NT2/D1 (cell line): Measurements from ENCODE around the gene ABCA2.
A peak's percentile ranks its signal among the peaks of the same experiment; 100 is the strongest.

Experiments
- DNase-seq: peaks from one replicate; pipeline ENCODE4 v3.0.0-alpha.2; 2011; ENCODE audit warnings: low read depth, low spot score
- H3K27me3 ChIP-seq: 2 replicates; pipeline ENCODE4 v1.6.0; 2011; ENCODE audit warnings: mild to moderate bottlenecking; ENCODE audit not compliant: insufficient read length, insufficient read depth
- H3K36me3 ChIP-seq: 2 replicates; pipeline ENCODE4 v1.6.1; 2011; ENCODE audit warnings: mild to moderate bottlenecking, low read length, mixed read lengths; ENCODE audit not compliant: insufficient read depth, insufficient read length
- H3K4me1 ChIP-seq: 2 replicates; pipeline ENCODE4 v1.5.1; 2011; ENCODE audit not compliant: insufficient read depth, insufficient read length
- H3K4me3 ChIP-seq: 2 replicates; pipeline ENCODE4 v1.5.1; 2011; ENCODE audit warnings: low read depth; ENCODE audit not compliant: insufficient read length
- H3K9ac ChIP-seq: 2 replicates; pipeline ENCODE4 v1.6.0; 2011; ENCODE audit warnings: low read depth; ENCODE audit not compliant: insufficient read length
- H3K9me3 ChIP-seq: 2 replicates; pipeline ENCODE4 v1.5.1; 2011; ENCODE audit warnings: mild to moderate bottlenecking, low read length; ENCODE audit not compliant: insufficient read depth
- SUZ12 ChIP-seq: IDR thresholded peaks from 2 replicates; pipeline ENCODE4 v1.6.1; 2011; ENCODE audit not compliant: insufficient read length, insufficient read depth; ENCODE audit errors: extremely low read depth
- YY1 ChIP-seq: IDR thresholded peaks from 2 replicates; pipeline ENCODE4 v1.6.1; 2011; ENCODE audit not compliant: insufficient read length, insufficient read depth
- ZNF274 ChIP-seq: IDR thresholded peaks from 2 replicates; pipeline ENCODE4 v1.6.1; 2011; ENCODE audit warnings: mild to moderate bottlenecking, low read depth, low read length

The ABCA2 gene

DNA sequence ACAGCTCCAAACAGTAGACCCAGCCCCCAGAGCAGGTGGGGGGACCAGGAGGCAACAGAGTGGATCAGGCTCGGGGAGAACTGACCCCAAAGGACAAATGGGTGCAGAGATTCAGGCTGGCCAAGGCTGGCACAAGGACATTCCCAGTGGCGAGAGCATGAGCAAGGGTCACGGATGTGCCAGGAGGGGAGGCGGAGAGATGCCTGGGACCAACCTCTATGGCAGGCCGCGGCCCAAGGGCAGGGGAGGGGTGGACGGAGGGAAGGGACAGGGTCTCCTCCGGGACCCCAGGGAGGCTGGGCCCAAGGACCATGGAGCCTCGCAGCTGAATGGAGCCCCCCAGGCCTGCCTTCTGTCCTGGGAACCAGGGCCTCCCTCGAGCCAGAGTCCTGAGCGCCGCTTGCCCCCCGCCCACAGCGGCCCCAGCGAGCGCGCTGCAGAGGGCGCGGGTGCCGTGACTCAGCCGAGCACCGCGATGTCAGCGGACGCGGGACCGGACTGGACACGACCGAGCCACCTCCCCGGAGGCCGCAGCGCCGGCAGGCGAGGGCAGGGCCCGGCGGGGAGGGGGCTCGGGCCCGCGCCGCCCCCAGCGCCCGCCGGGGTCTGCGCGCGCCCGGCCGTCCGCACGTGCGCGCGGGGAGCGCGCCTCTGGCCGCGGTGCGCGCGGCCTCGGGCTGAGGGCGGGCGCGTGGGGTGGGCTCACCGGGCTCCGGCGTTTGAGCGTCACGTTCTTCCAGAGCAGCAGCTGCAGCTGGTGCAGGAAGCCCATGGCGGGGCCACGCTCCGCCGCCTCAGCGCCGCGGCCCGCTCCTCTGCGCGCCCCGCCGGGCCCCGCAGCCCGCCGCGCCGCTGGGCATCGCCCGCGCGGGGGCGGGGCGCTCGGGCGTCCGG, at the start of gene ABCA2:
ABCA2 (minus strand) TSS at position 869 of the 894 bp plus-strand sequence; CDS start at position 772, 97 bp downstream.
- Histone ChIP-seq H3K4me3 (peak within 1 kb of the TSS; percentile 45), H3K36me3 (no peaks in the 10 kb centered on the region), H3K9ac (peak within 1 kb of the TSS; percentile 75), H3K4me1 (peaks cover 45% of the 10 kb centered on the region), H3K9me3 (no peaks in the 10 kb centered on the region), H3K27me3 (peaks cover 34% of the 10 kb centered on the region)
- TF ChIP-seq YY1: no peak
- TF ChIP-seq SUZ12: peak; percentile 15
- TF ChIP-seq ZNF274: no peak
- no peak for DNase-seq

GRCh38 chr9:137077010-137077747, 49.1 kb upstream of the ABCA2 start, which contains the start of gene UAP1L1:
Gene UAP1L1, plus strand, starts transcription at chr9:137077517. Its CDS starts 16 bp downstream, at chr9:137077533.
- peaks cover 12% of the 10 kb centered on the region for H3K27me3 ChIP-seq
- H3K9ac ChIP-seq: peak within 1 kb of the TSS; percentile 90
- DNase-seq: no peak
- no peaks in the 10 kb centered on the region for H3K9me3 ChIP-seq
- peak within 1 kb of the TSS; percentile 78 for H3K4me3 ChIP-seq
- H3K4me1 ChIP-seq: peaks cover 12% of the 10 kb centered on the region
- peaks cover 26% of the 10 kb centered on the region for H3K36me3 ChIP-seq
- TF ChIP-seq ZNF274 (no peak), SUZ12 (no peak), YY1 (no peak)

DNA sequence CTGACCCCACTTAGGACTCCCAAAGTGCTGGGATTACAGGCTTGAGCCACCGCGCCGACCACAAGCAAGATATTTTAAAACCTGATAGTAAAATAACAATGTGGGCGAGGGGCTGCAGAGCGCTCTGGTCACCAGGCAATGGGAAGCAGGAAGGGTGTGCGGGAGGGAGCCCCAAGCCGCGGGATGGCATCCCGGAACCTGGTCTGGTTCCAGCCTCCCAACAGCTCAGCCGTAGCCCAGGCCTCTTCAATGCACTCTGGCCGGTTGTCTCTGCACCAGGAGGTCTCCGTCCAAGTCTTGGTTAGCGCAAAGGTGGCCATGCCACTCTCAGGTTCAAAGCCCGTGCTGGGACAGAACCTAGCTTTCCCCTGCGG, 48.6 kb upstream of the ABCA2 start:
- H3K36me3 ChIP-seq: peaks cover 20% of the 10 kb centered on the region
- H3K27me3 ChIP-seq: peaks cover 12% of the 10 kb centered on the region
- H3K4me1 ChIP-seq: peaks cover 12% of the 10 kb centered on the region
- H3K9ac ChIP-seq: peak overlapping the region; percentile 79
- no peak for TF ChIP-seq SUZ12
- peak overlapping the region; percentile 22 for H3K4me3 ChIP-seq
- H3K9me3 ChIP-seq: no peaks in the 10 kb centered on the region
- DNase-seq: no peak

DNA sequence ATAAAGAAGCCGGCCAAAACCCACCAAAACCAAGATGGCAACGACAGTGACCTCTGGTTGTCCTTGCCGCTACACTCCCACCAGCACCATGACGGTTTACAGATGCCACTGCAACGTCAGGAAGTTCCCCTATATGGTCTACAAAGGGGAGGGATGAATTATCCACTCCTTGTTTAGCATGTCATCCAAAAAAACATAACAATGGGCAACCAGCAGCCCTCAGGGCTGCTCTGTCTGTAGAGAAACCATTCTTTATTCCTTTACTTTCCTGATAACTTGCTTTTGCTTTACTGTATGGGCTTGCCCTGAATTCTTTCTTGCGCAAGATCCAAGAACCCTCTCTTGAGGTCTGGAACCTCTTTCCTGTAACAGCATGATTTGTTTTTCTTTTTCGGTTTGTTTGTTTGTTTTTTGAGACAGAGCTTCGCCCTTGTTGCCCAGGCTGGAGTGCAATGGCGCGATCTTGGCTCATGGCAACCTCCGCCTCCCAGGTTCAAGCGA, 47.3 kb upstream of the ABCA2 start:
- Histone ChIP-seq H3K4me3 (no peak overlapping the region), H3K4me1 (peaks cover 20% of the 10 kb centered on the region), H3K36me3 (peaks cover 13% of the 10 kb centered on the region), H3K9me3 (no peaks in the 10 kb centered on the region), H3K9ac (no peak overlapping the region), H3K27me3 (peaks cover 12% of the 10 kb centered on the region)
- peak; percentile 26 for TF ChIP-seq YY1
- TF ChIP-seq ZNF274: no peak
- TF ChIP-seq SUZ12: no peak
- no peak for DNase-seq

- no peak overlapping the region for H3K9ac ChIP-seq
- peaks cover 7% of the 10 kb centered on the region for H3K36me3 ChIP-seq
- no peak for DNase-seq
- peaks cover 20% of the 10 kb centered on the region for H3K4me1 ChIP-seq
- peaks cover 12% of the 10 kb centered on the region for H3K27me3 ChIP-seq
- H3K4me3 ChIP-seq: no peak overlapping the region
- no peaks in the 10 kb centered on the region for H3K9me3 ChIP-seq
- TF ChIP-seq ZNF274 (no peak), SUZ12 (no peak), YY1 (no peak)
Measured at GRCh38 chr9:137074657-137075274, 46.7 kb upstream of the ABCA2 start.

DNA sequence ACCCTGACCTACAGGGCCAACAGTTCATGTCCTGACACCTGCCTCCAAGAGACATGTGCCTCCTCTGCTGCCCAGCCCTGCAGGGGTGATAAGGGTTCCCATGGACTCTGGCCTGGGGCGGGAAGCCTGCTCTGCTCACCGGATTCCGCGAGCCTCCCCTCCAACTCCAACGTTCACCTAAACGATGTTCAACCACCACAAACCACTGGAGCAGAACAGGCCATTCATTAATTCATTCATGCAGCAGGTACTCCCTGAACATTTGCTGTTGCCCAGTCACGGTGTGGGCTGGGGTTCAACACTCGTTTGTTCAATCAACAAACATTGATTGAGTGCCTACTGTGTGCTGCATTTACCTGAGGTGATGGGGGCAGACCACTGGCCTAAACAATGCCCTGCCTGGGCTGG, 46.0 kb upstream of the ABCA2 start:
- Histone ChIP-seq H3K4me3 (no peak overlapping the region), H3K4me1 (peaks cover 20% of the 10 kb centered on the region), H3K36me3 (no peaks in the 10 kb centered on the region), H3K9ac (no peak overlapping the region), H3K9me3 (no peaks in the 10 kb centered on the region), H3K27me3 (peaks cover 19% of the 10 kb centered on the region)
- TF ChIP-seq ZNF274: no peak
- TF ChIP-seq SUZ12: no peak
- TF ChIP-seq YY1: no peak
- no peak for DNase-seq
